ENCODE results near the gene WDR41.

The WDR41 gene

DNA sequence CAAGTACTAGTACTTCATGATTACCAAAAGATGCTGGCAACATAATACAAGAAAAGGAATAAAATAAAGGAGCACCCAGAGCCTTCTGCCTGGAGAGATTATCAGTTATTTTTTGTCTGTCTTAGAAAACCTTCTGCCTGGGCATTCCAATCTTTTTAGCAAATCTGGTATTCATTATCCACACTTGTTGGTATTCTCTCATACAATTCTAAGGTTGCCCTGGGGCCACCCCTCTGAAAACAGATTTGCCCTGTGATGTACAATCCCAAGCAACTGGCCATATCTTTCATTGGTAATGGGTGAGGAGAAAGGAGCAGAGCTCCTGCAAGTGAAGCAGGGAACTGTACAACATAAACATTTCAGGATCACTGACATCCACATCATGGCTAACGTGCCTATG, 47.8 kb downstream of the WDR41 start:
- no peak for DNase-seq

- no peak for DNase-seq
Measured at GRCh38 chr5:77443670-77444069, 48.4 kb downstream of the WDR41 start.

DNA sequence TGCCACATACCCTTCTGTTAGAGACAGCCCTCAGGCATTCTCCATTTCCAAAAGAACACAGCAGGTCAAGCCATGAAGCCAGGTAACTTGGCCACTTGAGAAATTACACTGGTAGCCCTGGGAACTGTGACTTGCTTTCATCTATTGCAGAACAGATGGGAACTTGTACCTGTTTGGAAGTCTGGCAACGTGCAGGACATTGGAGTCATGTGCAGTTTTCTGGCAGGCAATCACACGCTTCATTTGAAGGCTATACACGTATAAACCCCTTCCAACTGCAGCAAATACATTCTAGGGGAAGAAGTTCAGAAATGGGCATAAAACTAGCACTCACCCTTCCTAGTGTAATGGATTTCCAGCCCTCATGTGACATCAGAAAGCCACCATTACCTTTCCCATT, 54.0 kb downstream of the WDR41 start:
- no peak for DNase-seq

- DNase-seq: no peak
Measured at GRCh38 chr5:77437194-77437593, 54.9 kb downstream of the WDR41 start.

DNA sequence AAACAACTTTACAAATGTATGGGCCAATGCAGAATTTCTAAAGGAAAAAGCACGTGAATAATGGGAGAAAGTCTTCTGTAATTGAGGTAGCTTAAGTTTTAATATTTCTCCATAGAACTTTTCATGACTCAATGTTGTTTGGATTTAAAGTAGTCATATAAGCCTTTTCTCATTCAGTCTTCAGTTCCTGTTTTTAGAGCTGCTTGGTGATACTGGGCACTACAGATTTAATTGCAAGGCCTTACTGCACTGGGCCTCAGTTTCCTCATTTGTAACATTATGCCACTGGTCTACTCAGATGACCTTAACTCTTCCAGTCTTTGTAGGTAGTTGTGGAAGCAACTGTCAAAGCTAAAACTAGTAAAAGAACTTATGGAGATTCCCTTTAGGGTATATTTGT, 60.4 kb downstream of the WDR41 start:
- no peak for DNase-seq

DNA sequence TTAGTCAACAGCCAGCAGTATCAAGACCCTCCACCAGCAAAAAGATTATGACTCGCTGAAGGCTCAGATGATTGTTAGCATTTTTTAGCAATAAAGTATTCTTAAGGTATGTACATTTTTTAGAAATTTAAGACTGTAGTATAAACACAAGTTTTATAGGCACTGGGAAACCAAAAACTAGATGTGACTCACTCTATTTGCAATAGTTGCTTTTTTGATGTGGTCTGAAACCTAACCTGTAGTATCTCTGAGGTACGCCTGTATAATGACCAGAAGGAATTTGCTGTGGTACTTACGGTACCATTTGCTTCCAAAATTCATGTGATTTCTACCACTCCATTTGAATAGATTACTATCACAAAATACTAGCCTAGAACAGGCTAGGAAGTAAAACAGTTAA, 60.8 kb downstream of the WDR41 start:
- DNase-seq: no peak

DNA sequence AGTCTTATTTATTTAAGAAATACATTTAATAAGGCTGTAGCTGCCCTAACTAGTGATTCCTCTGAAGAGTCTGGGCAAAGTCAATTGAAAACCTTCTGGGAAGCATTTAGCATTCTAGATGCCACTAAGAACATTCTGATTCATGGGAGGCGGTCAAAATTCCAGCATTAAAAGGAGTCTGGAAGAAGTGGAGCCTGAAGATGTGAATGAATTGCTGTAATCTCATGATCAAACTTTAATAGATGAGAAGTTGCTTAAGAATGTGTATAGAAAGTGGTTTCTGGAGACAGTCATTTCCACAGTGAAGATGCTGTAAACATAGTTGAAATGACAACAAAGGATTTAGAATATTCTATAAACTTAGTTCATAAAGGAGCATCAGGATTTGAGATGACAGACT, 61.4 kb downstream of the WDR41 start:
- DNase-seq: no peak

GRCh38 chr5:77428526-77428925, 63.6 kb downstream of the WDR41 start:
- DNase-seq: no peak

DNA sequence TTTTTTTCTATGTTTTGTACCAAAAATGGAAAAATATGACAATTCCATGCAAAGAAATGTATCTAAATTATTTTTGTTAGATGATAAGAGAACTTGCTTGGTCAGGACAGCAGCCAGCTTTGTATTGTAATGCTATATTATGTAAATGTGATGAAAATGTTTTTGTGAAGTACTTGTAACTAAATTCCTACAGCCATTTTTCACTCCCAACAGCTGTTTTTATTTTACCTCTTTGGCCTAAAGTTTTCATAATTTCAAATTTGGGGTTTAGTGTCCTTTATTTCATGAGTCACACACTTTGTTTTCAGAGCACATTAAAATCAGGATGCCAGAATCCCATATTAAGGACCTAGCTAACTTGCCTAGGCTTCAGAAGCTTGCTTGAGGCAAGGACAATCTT, 64.1 kb downstream of the WDR41 start:
- no peak for DNase-seq

- DNase-seq: no peak
Measured at GRCh38 chr5:77426670-77427069, 65.4 kb downstream of the WDR41 start.

- no peak for DNase-seq
Measured at GRCh38 chr5:77425998-77426659, 66.0 kb downstream of the WDR41 start.

GRCh38 chr5:77425420-77425819, 66.7 kb downstream of the WDR41 start:
- DNase-seq: no peak

- no peak for DNase-seq
Measured at GRCh38 chr5:77424921-77425320, 67.2 kb downstream of the WDR41 start.

DNA sequence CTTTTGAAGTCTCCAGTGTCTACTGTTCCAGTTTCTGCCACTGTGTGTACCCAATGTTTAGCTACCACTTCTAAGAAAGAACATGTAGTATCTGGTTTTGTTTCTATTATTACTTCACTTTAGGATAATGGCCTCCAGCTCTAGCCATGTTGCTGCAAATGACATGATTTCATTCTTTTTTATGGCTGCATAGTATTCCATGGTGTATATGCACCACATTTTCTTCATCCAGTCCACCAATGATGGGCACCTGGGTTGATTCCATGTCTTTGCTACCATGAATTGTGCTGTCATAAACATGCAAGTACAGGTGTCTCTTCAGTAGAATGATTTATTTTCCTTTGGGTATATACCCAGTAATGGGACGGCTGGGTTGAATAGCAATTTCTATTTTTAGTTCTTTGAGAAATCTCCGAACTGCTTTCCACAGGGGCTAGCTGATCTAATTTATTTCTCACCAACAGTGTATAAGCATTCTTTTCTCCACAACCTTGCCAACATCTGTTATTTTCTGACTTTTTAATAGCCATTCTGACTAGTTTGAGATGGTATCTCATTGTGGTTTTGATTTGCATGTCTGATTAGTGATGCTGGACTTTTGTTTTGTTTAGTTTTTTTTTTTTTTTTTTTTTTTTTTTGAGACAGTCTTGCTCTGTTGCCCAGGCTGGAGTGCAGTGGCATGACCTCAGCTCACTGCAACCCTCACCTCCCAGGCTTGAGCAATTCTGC, 68.9 kb downstream of the WDR41 start:
- DNase-seq: no peak

GRCh38 chr5:77420940-77421339, 71.2 kb downstream of the WDR41 start:
- no peak for DNase-seq

GRCh38 chr5:77419644-77420582, 72.2 kb downstream of the WDR41 start:
- DNase-seq: no peak

- DNase-seq: no peak
Measured at GRCh38 chr5:77418601-77419581, 73.2 kb downstream of the WDR41 start.

GRCh38 chr5:77418162-77418561, 74.0 kb downstream of the WDR41 start:
- DNase-seq: no peak

- no peak for DNase-seq
Measured at GRCh38 chr5:77413049-77413448, 79.1 kb downstream of the WDR41 start.

GRCh38 chr5:77409870-77410621, 82.1 kb downstream of the WDR41 start:
- no peak for DNase-seq

DNA sequence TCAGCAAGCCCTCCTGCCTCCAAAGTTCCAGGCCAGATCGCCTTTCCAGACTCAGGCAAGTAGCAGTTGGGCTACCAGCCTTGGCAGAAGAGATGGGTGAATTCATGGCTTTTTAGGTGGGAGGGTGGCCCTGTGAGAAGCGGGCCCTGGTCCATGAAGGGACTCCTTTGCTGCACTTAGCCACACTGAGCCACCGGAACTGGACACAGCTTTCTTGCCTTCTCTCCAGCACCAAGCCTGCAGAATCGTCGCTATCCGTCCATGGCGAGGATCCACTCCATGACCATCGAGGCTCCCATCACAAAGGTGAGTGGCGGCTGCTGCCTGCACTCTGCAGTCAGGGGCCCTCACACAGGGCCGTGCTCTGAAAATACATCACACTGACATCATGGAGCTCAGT, 85.0 kb downstream of the WDR41 start:
- no peak for DNase-seq

Data from inflammatory macrophage (primary cell).